ENCODE measurements around the gene AFAP1. TPM values are rescaled to one million over a fixed set of nuclear protein-coding genes. Genes with fewer than 3 reads are reported as not detected.

The AFAP1 gene
- 55.4 and 84.8 TPM in 2 replicates for total RNA-seq

- DNase-seq (ENCODE audit: low read depth, low spot score) = peak; percentile 59
Observed at GRCh38 chr4:7939377-7940108, at the start of gene AFAP1. TSS of gene AFAP1 (minus strand) at chr4:7939861. CDS start at chr4:7872078, 67,783 bp downstream.

GRCh38 chr4:7988437-7988836, 48.8 kb upstream of the AFAP1 start:
- DNase-seq (ENCODE audit: low read depth, low spot score) = no peak

- no peak for DNase-seq (ENCODE audit: low read depth, low spot score)
Observed at GRCh38 chr4:7987148-7987989, 47.7 kb upstream of the AFAP1 start.

GRCh38 chr4:7985891-7986441, 46.3 kb upstream of the AFAP1 start:
- DNase-seq (ENCODE audit: low read depth, low spot score) = no peak

GRCh38 chr4:7985072-7985471, 45.4 kb upstream of the AFAP1 start:
- no peak for DNase-seq (ENCODE audit: low read depth, low spot score)

GRCh38 chr4:7984286-7984925, 44.7 kb upstream of the AFAP1 start:
- no peak for DNase-seq (ENCODE audit: low read depth, low spot score)

GRCh38 chr4:7983296-7983695, 43.6 kb upstream of the AFAP1 start:
- DNase-seq (ENCODE audit: low read depth, low spot score) = no peak

- DNase-seq (ENCODE audit: low read depth, low spot score) = no peak
Observed at GRCh38 chr4:7981738-7982394, 42.2 kb upstream of the AFAP1 start.

- no peak for DNase-seq (ENCODE audit: low read depth, low spot score)
Observed at GRCh38 chr4:7980036-7980435, 40.4 kb upstream of the AFAP1 start.

GRCh38 chr4:7979652-7979968, 39.9 kb upstream of the AFAP1 start:
- DNase-seq (ENCODE audit: low read depth, low spot score) = no peak

GRCh38 chr4:7978907-7979651, 39.4 kb upstream of the AFAP1 start:
- no peak for DNase-seq (ENCODE audit: low read depth, low spot score)

- no peak for DNase-seq (ENCODE audit: low read depth, low spot score)
Observed at GRCh38 chr4:7978489-7978888, 38.8 kb upstream of the AFAP1 start.

- no peak for DNase-seq (ENCODE audit: low read depth, low spot score)
Observed at GRCh38 chr4:7976634-7977033, 37.0 kb upstream of the AFAP1 start.

GRCh38 chr4:7976025-7976424, 36.4 kb upstream of the AFAP1 start:
- DNase-seq (ENCODE audit: low read depth, low spot score) = no peak

- no peak for DNase-seq (ENCODE audit: low read depth, low spot score)
Observed at GRCh38 chr4:7974425-7974824, 34.8 kb upstream of the AFAP1 start.

- DNase-seq (ENCODE audit: low read depth, low spot score) = no peak
Observed at GRCh38 chr4:7973545-7973981, 33.9 kb upstream of the AFAP1 start.

GRCh38 chr4:7971881-7972500, 32.3 kb upstream of the AFAP1 start:
- DNase-seq (ENCODE audit: low read depth, low spot score) = no peak

- no peak for DNase-seq (ENCODE audit: low read depth, low spot score)
Observed at GRCh38 chr4:7971159-7971631, 31.5 kb upstream of the AFAP1 start.

GRCh38 chr4:7970361-7970946, 30.8 kb upstream of the AFAP1 start:
- DNase-seq (ENCODE audit: low read depth, low spot score) = no peak

Data from pulmonary artery endothelial cell (primary cell).